HepG2 (cell line): ENCODE data around the gene GPC6.

Experiments
- ATF2 ChIP-seq: sonication (generic); formaldehyde crosslinking; IDR thresholded peaks from 2 replicates; pipeline ENCODE4 v1.4.0; 2020; ENCODE audit warnings: missing genetic modification reagents
- CTCF ChIP-seq: sonication (generic); formaldehyde crosslinking; IDR thresholded peaks from 2 replicates; pipeline ENCODE4 v1.5.0; 2020; ENCODE audit warnings: mild to moderate bottlenecking, missing genetic modification reagents, moderate library complexity
- FOSL1 ChIP-seq: sonication (generic); formaldehyde crosslinking; IDR thresholded peaks from 2 replicates; pipeline ENCODE4 v1.9.0; 2021; ENCODE audit warnings: missing genetic modification reagents, borderline replicate concordance
- GTF3A ChIP-seq: sonication (generic); formaldehyde crosslinking; conservative IDR thresholded peaks from 2 replicates; pipeline ENCODE4 v1.4.0; 2020; ENCODE audit warnings: mild to moderate bottlenecking, missing genetic modification reagents
- KDM3A ChIP-seq: IDR thresholded peaks from 2 replicates; pipeline ENCODE4 v1.6.1; 2018; ENCODE audit warnings: low read depth, missing compliant biosample characterization
- PREB ChIP-seq: sonication (generic); formaldehyde crosslinking; IDR thresholded peaks from 2 replicates; pipeline ENCODE4 v1.4.0; 2020; ENCODE audit warnings: missing genetic modification reagents
- RBAK ChIP-seq: sonication (generic); formaldehyde crosslinking; IDR thresholded peaks from 2 replicates; pipeline ENCODE4 v1.5.1; 2020; ENCODE audit warnings: mild to moderate bottlenecking, missing genetic modification reagents
- SIN3A ChIP-seq: IDR thresholded peaks from 2 replicates; pipeline ENCODE4 v1.6.1; 2011; ENCODE audit warnings: low read depth, mild to moderate bottlenecking, control low read depth, low read length, borderline replicate concordance
- TCF12 ChIP-seq, 2 experiments: fragments of 450-650 bp in 1 of 2; sonication (generic) in 1 of 2; formaldehyde crosslinking in 1 of 2; IDR thresholded peaks; 2 replicates each; pipeline versions ENCODE4 v1.6.1 to v1.8.0; 2017 to 2022; ENCODE audit warnings: antibody characterized with exemption in 1 of 2, mild to moderate bottlenecking in 1 of 2, missing genetic modification reagents in 1 of 2, moderate library complexity in 1 of 2
- ZNF407 ChIP-seq: sonication (generic); formaldehyde crosslinking; IDR thresholded peaks from one replicate; pipeline ENCODE4 v1.5.1; 2020; ENCODE audit warnings: mild to moderate bottlenecking, missing genetic modification reagents; ENCODE audit errors: not compliant biosample characterization
- ZUFSP ChIP-seq: sonication (generic); formaldehyde crosslinking; IDR thresholded peaks from 2 replicates; pipeline ENCODE4 v1.9.0; 2021; ENCODE audit warnings: missing genetic modification reagents, mild to moderate bottlenecking, borderline replicate concordance

GRCh38 chr13:94280349-94280748, 1053.7 kb downstream of the GPC6 start:
- TF ChIP-seq TCF12 (IDR thresholded peaks at IDR 0.05), result no peak
- TF ChIP-seq TCF12 (CRISPR knock-in tag; IDR thresholded peaks at IDR 0.05), result no peak
- no peak for TF ChIP-seq ZNF407 (CRISPR knock-in tag)
- TF ChIP-seq RBAK (CRISPR knock-in tag), result no peak
- no peak for TF ChIP-seq PREB (CRISPR knock-in tag)
- TF ChIP-seq ZUFSP (CRISPR knock-in tag), result no peak
- no peak for TF ChIP-seq KDM3A (CRISPR knock-in tag)
- TF ChIP-seq FOSL1, result no peak
- TF ChIP-seq ATF2 (CRISPR knock-in tag), result no peak
- no peak for TF ChIP-seq GTF3A (CRISPR knock-in tag)
- TF ChIP-seq SIN3A, result no peak
- TF ChIP-seq CTCF (CRISPR knock-in tag), result no peak
